KMS-11 (cell line): ENCODE data around the gene EOLA2.
A peak's percentile ranks its signal among the peaks of the same experiment; 100 is the strongest.
"Not testable (repeated sequence)": the region's sequence is repeated elsewhere in the genome, so short reads cannot be mapped to it uniquely, and the experiment has no call there.

Source experiments
- H2AFZ ChIP-seq: fragments of 200-600 bp; sonication (generic); 2 replicates; pipeline ENCODE4 v1.6.1; 2016; ENCODE audit warnings: antibody characterized with exemption, mixed run types, low read depth
- H3K27ac ChIP-seq: fragments of 200-600 bp; sonication (generic); 2 replicates; pipeline ENCODE4 v1.6.1; 2016; ENCODE audit warnings: mild to moderate bottlenecking, mixed run types
- H3K27me3 ChIP-seq: fragments of 200-600 bp; sonication (generic); 2 replicates; pipeline ENCODE4 v1.6.1; 2017; ENCODE audit warnings: mild to moderate bottlenecking, low read depth, mixed run types, moderate library complexity; ENCODE audit not compliant: insufficient read depth
- H3K36me3 ChIP-seq: fragments of 200-600 bp; sonication (generic); 2 replicates; pipeline ENCODE4 v1.6.1; 2017; ENCODE audit warnings: mild to moderate bottlenecking, mixed run types; ENCODE audit not compliant: insufficient read depth
- H3K4me1 ChIP-seq: fragments of 200-600 bp; sonication (generic); 2 replicates; pipeline ENCODE4 v1.6.1; 2016; ENCODE audit warnings: mild to moderate bottlenecking, low read depth, mixed run types; ENCODE audit not compliant: poor library complexity, severe bottlenecking
- H3K4me2 ChIP-seq: fragments of 200-600 bp; sonication (generic); 2 replicates; pipeline ENCODE4 v1.7.0; 2016; ENCODE audit warnings: mild to moderate bottlenecking, mixed run types
- H3K4me3 ChIP-seq: fragments of 200-600 bp; sonication (generic); IDR thresholded peaks from 2 replicates; pipeline ENCODE4 v1.6.1; 2017; ENCODE audit warnings: low read depth, low read length, mixed read lengths; ENCODE audit not compliant: insufficient read depth
- H3K79me2 ChIP-seq: fragments of 200-600 bp; sonication (generic); 2 replicates; pipeline ENCODE4 v1.6.1; 2016; ENCODE audit warnings: low read depth, mixed run types; ENCODE audit not compliant: insufficient read depth
- H3K9ac ChIP-seq: fragments of 200-600 bp; sonication (generic); 2 replicates; pipeline ENCODE4 v1.6.1; 2016; ENCODE audit warnings: mild to moderate bottlenecking, mixed run types
- H4K20me1 ChIP-seq: fragments of 200-600 bp; sonication (generic); 2 replicates; pipeline ENCODE4 v1.6.1; 2016; ENCODE audit warnings: mild to moderate bottlenecking, mixed run types; ENCODE audit not compliant: insufficient read depth
- CTCF ChIP-seq: fragments of 200-600 bp; sonication (generic); conservative IDR thresholded peaks from 2 replicates; pipeline ENCODE4 v1.6.1; 2017; ENCODE audit warnings: low read depth, mild to moderate bottlenecking, antibody characterized with exemption, low read length, moderate library complexity, mixed read lengths

Gene EOLA2

DNA sequence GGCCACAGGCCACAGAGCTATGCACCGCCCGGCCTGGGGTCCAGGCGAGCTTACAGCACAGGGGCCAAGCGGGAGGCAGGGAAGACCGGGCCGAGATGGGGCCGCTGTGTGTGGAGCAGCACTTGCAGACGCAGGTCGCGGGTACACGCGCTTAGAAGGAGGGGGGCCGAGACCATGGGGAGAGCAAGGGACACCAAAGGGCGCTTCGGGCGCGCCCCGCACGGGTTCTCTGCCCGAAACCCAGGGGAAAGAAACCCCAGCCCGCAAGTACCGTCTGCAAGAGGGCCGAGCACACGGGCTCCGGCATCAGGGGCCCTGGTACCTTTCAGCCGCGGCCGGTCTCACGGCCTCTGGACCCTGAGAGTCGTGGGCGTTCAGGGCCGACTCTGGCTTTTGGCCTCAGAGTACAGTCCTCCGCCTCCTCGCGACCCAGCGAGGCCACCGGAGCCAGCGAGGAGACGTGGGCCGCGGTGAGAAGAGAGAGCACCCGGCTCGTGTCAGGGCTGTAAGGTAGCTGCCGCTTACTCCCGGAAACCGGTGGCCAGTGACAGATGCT lies 342 bp downstream of the EOLA2 start:
- no peaks in the 10 kb centered on the region for H4K20me1 ChIP-seq
- no peaks in the 10 kb centered on the region for H3K4me1 ChIP-seq
- no peak for TF ChIP-seq CTCF
- no peak overlapping the region for H3K4me3 ChIP-seq
- peak overlapping the region; percentile 66 for H2AFZ ChIP-seq
- peak overlapping the region; percentile 71 for H3K27ac ChIP-seq
- peaks cover 9% of the 10 kb centered on the region; the same call in 1 of the 2 replicates for H3K79me2 ChIP-seq
- H3K27me3 ChIP-seq, result no peaks in the 10 kb centered on the region
- no peaks in the 10 kb centered on the region for H3K36me3 ChIP-seq
- peak overlapping the region; percentile 63 for H3K4me2 ChIP-seq
- peak overlapping the region; percentile 73 for H3K9ac ChIP-seq

DNA sequence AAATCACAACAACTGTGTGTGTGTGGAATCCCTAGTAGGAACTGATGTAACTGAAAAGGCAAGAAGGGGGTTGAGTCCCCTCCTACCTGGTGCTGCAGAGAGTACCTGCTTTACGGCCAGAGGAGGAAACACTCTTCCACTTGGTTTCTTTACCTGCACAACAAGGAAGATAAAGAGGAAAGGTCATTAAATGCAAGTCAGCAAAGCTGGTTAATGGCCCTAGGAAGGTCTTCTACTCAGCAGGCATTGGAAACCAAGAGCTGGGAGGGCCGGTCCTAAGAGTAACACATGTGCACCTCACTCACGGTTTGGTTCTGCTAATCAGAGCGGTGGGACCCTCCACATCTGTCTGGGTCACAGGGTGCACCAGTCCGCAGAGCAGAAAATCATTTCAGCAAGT lies 963 bp downstream of the EOLA2 start:
- not testable (repeated sequence) for H2AFZ ChIP-seq, H3K36me3 ChIP-seq, H3K4me1 ChIP-seq, H3K79me2 ChIP-seq, H3K4me3 ChIP-seq, H3K27me3 ChIP-seq, H4K20me1 ChIP-seq
- peak overlapping the region; percentile 71; the same call in 1 of the 2 replicates for H3K27ac ChIP-seq
- peak overlapping the region; percentile 63 for H3K4me2 ChIP-seq
- peak overlapping the region; percentile 73 for H3K9ac ChIP-seq

DNA sequence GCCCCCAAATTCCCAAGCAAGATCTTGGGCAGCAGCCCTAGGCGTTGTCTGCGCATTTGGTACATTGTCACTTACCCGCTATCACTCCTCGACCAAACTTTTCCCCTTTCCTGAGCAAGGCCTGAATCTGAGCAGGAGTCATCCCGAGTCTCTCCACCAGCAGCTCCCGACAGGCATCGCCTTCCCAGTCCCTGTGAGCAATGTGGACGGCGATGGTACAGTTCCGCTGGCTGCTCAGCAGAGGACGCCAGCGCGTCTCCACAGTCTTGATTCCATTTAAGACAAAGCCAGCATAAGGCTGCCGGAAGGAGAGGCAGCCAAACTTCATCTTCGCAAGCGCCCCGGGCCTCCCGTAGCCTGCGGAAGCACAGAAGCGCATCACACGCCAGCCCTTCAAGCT lies 4.7 kb downstream of the EOLA2 start:
- H3K27ac ChIP-seq, H3K4me1 ChIP-seq, H3K4me3 ChIP-seq, H3K4me2 ChIP-seq, H2AFZ ChIP-seq, H3K79me2 ChIP-seq, H3K9ac ChIP-seq, H3K27me3 ChIP-seq, H3K36me3 ChIP-seq, H4K20me1 ChIP-seq: not testable (repeated sequence)

GRCh38 chrX:149932970-149933369 lies 5.3 kb downstream of the EOLA2 start:
- not testable (repeated sequence) for H3K4me2 ChIP-seq, H3K36me3 ChIP-seq, H3K4me3 ChIP-seq, H4K20me1 ChIP-seq, H3K4me1 ChIP-seq, H3K9ac ChIP-seq, H2AFZ ChIP-seq, H3K79me2 ChIP-seq, H3K27me3 ChIP-seq, H3K27ac ChIP-seq

GRCh38 chrX:149932150-149932549 lies 6.1 kb downstream of the EOLA2 start:
- H3K27me3 ChIP-seq, H3K79me2 ChIP-seq, H3K9ac ChIP-seq, H2AFZ ChIP-seq, H3K4me2 ChIP-seq, H3K4me1 ChIP-seq, H3K36me3 ChIP-seq, H3K4me3 ChIP-seq, H3K27ac ChIP-seq, H4K20me1 ChIP-seq: not testable (repeated sequence)

DNA sequence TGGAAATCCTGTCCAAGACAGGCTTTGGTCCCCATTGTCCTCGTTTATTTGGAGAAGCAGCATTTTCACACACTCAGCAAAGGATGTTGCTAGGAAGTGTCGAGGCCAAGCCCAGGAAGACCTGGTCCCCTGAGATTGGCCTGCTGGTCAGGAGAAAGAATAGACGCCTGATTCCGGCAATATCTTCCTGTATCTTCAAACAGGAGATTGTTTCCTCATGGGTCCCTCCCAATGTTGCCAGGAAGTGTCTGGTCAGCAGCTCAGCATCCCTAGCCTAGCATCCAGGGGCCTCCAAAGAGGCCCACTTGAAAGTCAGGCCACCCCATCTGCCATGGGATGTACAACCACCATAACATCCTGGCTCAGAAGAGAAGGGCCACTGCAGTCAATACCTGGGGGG lies 6.9 kb downstream of the EOLA2 start:
- not testable (repeated sequence) for H3K4me2 ChIP-seq, H3K9ac ChIP-seq, H3K27me3 ChIP-seq, H2AFZ ChIP-seq, H3K4me3 ChIP-seq, H4K20me1 ChIP-seq, H3K4me1 ChIP-seq, H3K36me3 ChIP-seq, H3K79me2 ChIP-seq, H3K27ac ChIP-seq

GRCh38 chrX:149929400-149929799 lies 8.9 kb downstream of the EOLA2 start, which contains the start of gene HSFX4:
Gene HSFX4 (plus strand): TSS chrX:149929573. CDS start chrX:149929645, 72 bp downstream.
- H3K27ac ChIP-seq, H3K4me2 ChIP-seq, H3K36me3 ChIP-seq, H3K9ac ChIP-seq, H3K4me3 ChIP-seq, H2AFZ ChIP-seq, H3K79me2 ChIP-seq, H3K27me3 ChIP-seq, H3K4me1 ChIP-seq, H4K20me1 ChIP-seq: not testable (repeated sequence)

GRCh38 chrX:149928635-149929034 lies 9.7 kb downstream of the EOLA2 start:
- H3K4me2 ChIP-seq, H2AFZ ChIP-seq, H3K79me2 ChIP-seq, H3K9ac ChIP-seq, H3K4me3 ChIP-seq, H3K36me3 ChIP-seq, H3K4me1 ChIP-seq, H3K27me3 ChIP-seq, H3K27ac ChIP-seq, H4K20me1 ChIP-seq: not testable (repeated sequence)

DNA sequence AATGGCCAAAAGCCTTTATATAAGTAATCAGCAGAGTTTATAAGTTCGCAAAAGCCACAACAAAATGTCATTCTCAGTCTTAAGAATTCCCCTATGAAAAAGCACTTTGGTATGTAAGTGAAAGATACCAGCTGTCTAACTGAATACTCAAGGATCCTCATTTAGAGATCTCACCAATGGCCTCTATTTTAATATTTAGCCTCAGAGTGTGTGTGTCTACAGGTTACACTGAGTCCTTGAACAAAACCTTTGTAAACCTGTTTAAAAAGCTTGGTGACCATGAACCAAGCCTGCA lies 10.4 kb downstream of the EOLA2 start:
- H3K27ac ChIP-seq, H3K4me3 ChIP-seq, H4K20me1 ChIP-seq, H2AFZ ChIP-seq, H3K4me2 ChIP-seq, H3K79me2 ChIP-seq, H3K36me3 ChIP-seq, H3K4me1 ChIP-seq, H3K27me3 ChIP-seq, H3K9ac ChIP-seq: not testable (repeated sequence)

- not testable (repeated sequence) for H4K20me1 ChIP-seq, H3K4me2 ChIP-seq, H3K4me1 ChIP-seq
These were observed 10.9 kb downstream of the EOLA2 start for GRCh38 chrX:149927245-149927963.

More at GRCh38 chrX:149927245-149927963, 10.9 kb downstream of the EOLA2 start:
- H3K27me3 ChIP-seq, H3K4me3 ChIP-seq, H2AFZ ChIP-seq, H3K79me2 ChIP-seq, H3K9ac ChIP-seq, H3K27ac ChIP-seq, H3K36me3 ChIP-seq: not testable (repeated sequence)
